Activated CD8-positive, alpha-beta T cell treated with anti-CD3 and anti-CD28 coated beads for 36 hours (primary cell): ENCODE measurements around the gene TFCP2L1. TPM values are rescaled to one million over a fixed set of nuclear protein-coding genes. Genes with fewer than 3 reads are reported as not detected.
"Not testable (repeated sequence)": the region's sequence is repeated elsewhere in the genome, so short reads cannot be mapped to it uniquely, and the experiment has no call there.

Experiments used
- ATAC-seq: fragments of 200-7000 bp; cut with Tn5 transposase; one replicate; pipeline ENCODE4 v1.10.0; 2021; ENCODE audit warnings: mild to moderate bottlenecking, moderate library complexity
- CTCF ChIA-PET: fragments of 350-600 bp; sonication (Branson Sonifier 250); formaldehyde crosslinking; loops from one replicate; lab custom pipeline; 2021; ENCODE audit warnings: antibody characterized with exemption; lab: Charles Lee
- POLR2A ChIA-PET: fragments of 350-600 bp; sonication (Branson Sonifier 250); formaldehyde crosslinking; loops from one replicate; lab custom pipeline; 2021; ENCODE audit warnings: antibody characterized with exemption; lab: Charles Lee
- DNase-seq: peaks from one replicate; pipeline ENCODE4 v3.0.0-alpha.2; 2020
- H3K27ac Mint-ChIP-seq: one replicate; pipeline ENCODE4 v1.8.0; 2021; ENCODE audit warnings: mild to moderate bottlenecking, mixed read lengths
- H3K27me3 Mint-ChIP-seq: one replicate; pipeline ENCODE4 v1.8.0; 2021; ENCODE audit warnings: mixed read lengths
- H3K36me3 Mint-ChIP-seq: one replicate; pipeline ENCODE4 v1.8.0; 2021; ENCODE audit warnings: low read depth, mixed read lengths
- H3K4me1 Mint-ChIP-seq: one replicate; pipeline ENCODE4 v1.8.0; 2021; ENCODE audit warnings: low read depth, mixed read lengths
- H3K4me3 Mint-ChIP-seq: one replicate; pipeline ENCODE4 v1.8.0; 2021; ENCODE audit warnings: mild to moderate bottlenecking, moderate library complexity, mixed read lengths
- H3K9me3 Mint-ChIP-seq: one replicate; pipeline ENCODE4 v1.8.0; 2021; ENCODE audit warnings: mixed read lengths
- CTCF ChIP-seq: fragments of 200-600 bp; IDR thresholded peaks from one replicate; pipeline ENCODE4 v1.8.0; 2022; ENCODE audit warnings: antibody characterized with exemption, mild to moderate bottlenecking
- intact Hi-C: fragments of 100-400 bp; cut with micrococcal nuclease; formaldehyde crosslinking; loops from one replicate; pipeline ENCODE4 v1.10.0; 2022
- total RNA-seq, 2 experiments: library from RNA; stranded (reverse); gene quantifications; one replicate each; pipeline ENCODE4 v1.2.3, GENCODE V29; 2021

Gene TFCP2L1
- total RNA-seq, 2 experiments from 2014 or later, result 0.04 TPM; not detected in 1

GRCh38 chr2:121231385-121232000 lies 53.5 kb downstream of the TFCP2L1 start:
- ChIA-PET CTCF (no interaction called here), POLR2A (no interaction called here)
- Mint-ChIP-seq H3K27ac (no peak overlapping the region), H3K36me3 (no peaks in the 10 kb centered on the region), H3K27me3 (no peaks in the 10 kb centered on the region), H3K4me3 (no peak overlapping the region), H3K4me1 (no peaks in the 10 kb centered on the region), H3K9me3 (no peaks in the 10 kb centered on the region)
- intact Hi-C loops, result no loop called here
- no peak for DNase-seq
- ATAC-seq, result no peak
- TF ChIP-seq CTCF, result no peak

- DNase-seq (no peak), ATAC-seq (no peak)
- no peaks in the 10 kb centered on the region for H3K36me3 Mint-ChIP-seq
- ChIA-PET CTCF (no interaction called here), POLR2A (no interaction called here)
- no peaks in the 10 kb centered on the region for H3K27me3 Mint-ChIP-seq
- H3K4me3 Mint-ChIP-seq, result no peak overlapping the region
- no peaks in the 10 kb centered on the region for H3K4me1 Mint-ChIP-seq
- no peaks in the 10 kb centered on the region for H3K9me3 Mint-ChIP-seq
- no peak overlapping the region for H3K27ac Mint-ChIP-seq
- TF ChIP-seq CTCF, result no peak
- intact Hi-C loops, result no loop called here
Observed at GRCh38 chr2:121228521-121228920, 56.5 kb downstream of the TFCP2L1 start.

- POLR2A ChIA-PET, H3K9me3 Mint-ChIP-seq, H3K4me1 Mint-ChIP-seq, intact Hi-C loops, CTCF ChIA-PET, ATAC-seq, H3K27ac Mint-ChIP-seq, DNase-seq, H3K4me3 Mint-ChIP-seq, H3K27me3 Mint-ChIP-seq, H3K36me3 Mint-ChIP-seq: not testable (repeated sequence)
Observed at GRCh38 chr2:121227381-121228144, 57.4 kb downstream of the TFCP2L1 start.

GRCh38 chr2:121225681-121226080 lies 59.3 kb downstream of the TFCP2L1 start:
- POLR2A ChIA-PET, ATAC-seq, H3K36me3 Mint-ChIP-seq, H3K27me3 Mint-ChIP-seq, intact Hi-C loops, CTCF ChIA-PET, H3K27ac Mint-ChIP-seq, H3K9me3 Mint-ChIP-seq, DNase-seq, H3K4me3 Mint-ChIP-seq, H3K4me1 Mint-ChIP-seq: not testable (repeated sequence)

- no peak for ATAC-seq
Observed at GRCh38 chr2:121220995-121221394, 64.0 kb downstream of the TFCP2L1 start.

More at GRCh38 chr2:121220995-121221394, 64.0 kb downstream of the TFCP2L1 start:
- H3K9me3 Mint-ChIP-seq, result no peaks in the 10 kb centered on the region
- intact Hi-C loops, result no loop called here
- H3K4me1 Mint-ChIP-seq, result no peaks in the 10 kb centered on the region
- H3K27ac Mint-ChIP-seq, result no peak overlapping the region
- no peaks in the 10 kb centered on the region for H3K36me3 Mint-ChIP-seq
- ChIA-PET POLR2A (no interaction called here), CTCF (no interaction called here)
- no peak overlapping the region for H3K4me3 Mint-ChIP-seq
- H3K27me3 Mint-ChIP-seq, result no peaks in the 10 kb centered on the region
- no peak for DNase-seq
- TF ChIP-seq CTCF, result no peak
